ENCODE data around the gene PCDHB13. TPM values are rescaled to one million over a fixed set of nuclear protein-coding genes. Genes with fewer than 3 reads are reported as not detected.
"Not testable (repeated sequence)": the region's sequence is repeated elsewhere in the genome, so short reads cannot be mapped to it uniquely, and the experiment has no call there.

PCDHB13 gene
- total RNA-seq, 2 donors from 2014 or later: 1.3 to 2.0 TPM

- ATAC-seq: not testable (repeated sequence)
These were observed 33.7 kb downstream of the PCDHB13 start for GRCh38 chr5:141247434-141247833.

GRCh38 chr5:141250576-141250975, 36.9 kb downstream of the PCDHB13 start:
- DNase-seq: no peak
- intact Hi-C loops (cut with DNase I, micrococcal nuclease): no loop called here
- ATAC-seq: no peak

More at GRCh38 chr5:141247434-141247833, 33.7 kb downstream of the PCDHB13 start:
- DNase-seq; intact Hi-C loops (cut with DNase I, micrococcal nuclease): not testable (repeated sequence)

- no peak for DNase-seq
- no peak for ATAC-seq
- intact Hi-C loops (cut with DNase I, micrococcal nuclease): no loop called here
These were observed 44.7 kb downstream of the PCDHB13 start for GRCh38 chr5:141258464-141258863.

DNA sequence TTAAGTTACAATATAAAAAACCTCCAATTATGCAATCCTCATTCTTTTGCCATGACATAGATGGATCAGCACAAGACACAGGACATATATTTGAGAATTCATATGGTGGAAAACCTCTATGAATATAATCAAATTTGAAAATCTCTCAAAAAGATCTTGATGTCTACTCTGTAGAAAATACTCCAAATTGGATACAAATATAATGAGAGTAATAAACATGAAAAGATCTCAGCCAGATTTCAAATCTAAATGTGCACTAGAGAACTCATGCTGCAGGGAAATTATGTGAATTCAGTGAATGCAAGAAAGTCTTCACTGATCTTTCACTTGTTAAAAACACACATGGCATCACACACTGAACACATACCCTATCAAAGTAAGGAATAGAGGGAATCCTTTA, 45.2 kb downstream of the PCDHB13 start:
- ATAC-seq: no peak
- no peak for DNase-seq
- intact Hi-C loops (cut with DNase I, micrococcal nuclease): no loop called here

GRCh38 chr5:141260458-141261237, 46.9 kb downstream of the PCDHB13 start:
- no peak for ATAC-seq
- no peak for DNase-seq
- intact Hi-C loops (cut with DNase I, micrococcal nuclease): no loop called here

GRCh38 chr5:141261238-141261546, 47.5 kb downstream of the PCDHB13 start:
- no peak for ATAC-seq

More at GRCh38 chr5:141261238-141261546, 47.5 kb downstream of the PCDHB13 start:
- intact Hi-C loops (cut with DNase I, micrococcal nuclease): no loop called here
- no peak for DNase-seq

Other genes starting within 250 kb of the PCDHB13 start
- under 1 TPM; 0.47 to 0.58 TPM for gene PCDHAC2, start 247.4 kb upstream of the PCDHB13 start, total RNA-seq
- not detected for gene PCDHB1, start 162.5 kb upstream of the PCDHB13 start, total RNA-seq
- 1 to 10 TPM; 1.1 to 1.2 TPM for gene PCDHB2, start 119.3 kb upstream of the PCDHB13 start, total RNA-seq
- gene PCDHB3, start 113.4 kb upstream of the PCDHB13 start, total RNA-seq: 1 to 10 TPM in 1 of 2 donors, under 1 TPM in 1; 0.73 to 1.4 TPM
- under 1 TPM; 0.46 to 0.81 TPM for gene PCDHB4, start 92.1 kb upstream of the PCDHB13 start, total RNA-seq
- gene PCDHB5, start 78.7 kb upstream of the PCDHB13 start, total RNA-seq: under 1 TPM; 0.31 to 0.56 TPM
- under 1 TPM in 1 of 2 donors, not detected in 1; 0.11 TPM for gene PCDHB6, start 63.9 kb upstream of the PCDHB13 start, total RNA-seq
- gene PCDHB7, start 41.3 kb upstream of the PCDHB13 start, total RNA-seq: under 1 TPM; 0.12 to 0.34 TPM
- gene PCDHB8, start 36.1 kb upstream of the PCDHB13 start, total RNA-seq: under 1 TPM; 0.59 to 0.67 TPM
- 1 to 10 TPM in 1 of 2 donors, under 1 TPM in 1; 0.34 to 1.2 TPM for gene PCDHB16, start 31.5 kb upstream of the PCDHB13 start, total RNA-seq
- under 1 TPM; 0.34 to 0.61 TPM for gene PCDHB9, start 26.8 kb upstream of the PCDHB13 start, total RNA-seq
- gene PCDHB10, start 21.6 kb upstream of the PCDHB13 start, total RNA-seq: under 1 TPM; 0.40 to 0.56 TPM
- 1 to 10 TPM in 1 of 2 donors, under 1 TPM in 1; 0.82 to 1.4 TPM for gene PCDHB11, start 14.3 kb upstream of the PCDHB13 start, total RNA-seq
- under 1 TPM; 0.24 to 0.42 TPM for gene PCDHB12, start 5.2 kb upstream of the PCDHB13 start, total RNA-seq
- gene PCDHB14, start 9.4 kb downstream of the PCDHB13 start, total RNA-seq: 1 to 10 TPM; 1.2 to 1.7 TPM
- gene PCDHB15, start 31.5 kb downstream of the PCDHB13 start, total RNA-seq: 1 to 10 TPM in 1 of 2 donors, under 1 TPM in 1; 0.49 to 1.1 TPM
- gene SLC25A2, start 90.1 kb downstream of the PCDHB13 start, total RNA-seq: 1 to 10 TPM in 1 of 2 donors, under 1 TPM in 1; 0.95 to 1.4 TPM
- 10 to 100 TPM; 52.3 to 66.1 TPM for gene TAF7, start 106.9 kb downstream of the PCDHB13 start, total RNA-seq
- under 1 TPM; 0.31 TPM for gene PCDHGA1, start 116.6 kb downstream of the PCDHB13 start, total RNA-seq
- gene PCDHGA2, start 124.8 kb downstream of the PCDHB13 start, total RNA-seq: under 1 TPM; 0.31 to 0.75 TPM
- under 1 TPM; 0.21 to 0.39 TPM for gene PCDHGA3, start 129.9 kb downstream of the PCDHB13 start, total RNA-seq
- 1 to 10 TPM in 1 of 2 donors, under 1 TPM in 1; 0.79 to 1.1 TPM for gene PCDHGB1, start 136.2 kb downstream of the PCDHB13 start, total RNA-seq
- gene PCDHGA4, start 141.1 kb downstream of the PCDHB13 start, total RNA-seq: under 1 TPM; 0.37 to 0.84 TPM
- gene PCDHGB2, start 146.1 kb downstream of the PCDHB13 start, total RNA-seq: 1 to 10 TPM; 1.6 to 1.7 TPM
- 1 to 10 TPM in 1 of 2 donors, under 1 TPM in 1; 0.70 to 1.5 TPM for gene PCDHGA5, start 150.2 kb downstream of the PCDHB13 start, total RNA-seq
- 1 to 10 TPM in 1 of 2 donors, under 1 TPM in 1; 0.98 to 1.5 TPM for gene PCDHGB3, start 156.3 kb downstream of the PCDHB13 start, total RNA-seq
- gene PCDHGA6, start 160.0 kb downstream of the PCDHB13 start, total RNA-seq: 1 to 10 TPM; 1.6 to 2.0 TPM
- 1 to 10 TPM; 1.3 to 1.5 TPM for gene PCDHGA7, start 168.8 kb downstream of the PCDHB13 start, total RNA-seq
- gene PCDHGB4, start 173.8 kb downstream of the PCDHB13 start, total RNA-seq: 1 to 10 TPM in 1 of 2 donors, under 1 TPM in 1; 0.98 to 1.3 TPM
- gene PCDHGA8, start 178.7 kb downstream of the PCDHB13 start, total RNA-seq: under 1 TPM; 0.73 to 0.82 TPM
- gene PCDHGB5, start 184.0 kb downstream of the PCDHB13 start, total RNA-seq: 1 to 10 TPM; 3.4 to 4.0 TPM
- 1 to 10 TPM; 1.6 to 2.6 TPM for gene PCDHGA9, start 188.9 kb downstream of the PCDHB13 start, total RNA-seq
- 1 to 10 TPM; 1.9 to 2.2 TPM for gene PCDHGB6, start 194.1 kb downstream of the PCDHB13 start, total RNA-seq
- 1 to 10 TPM; 2.8 to 5.3 TPM for gene PCDHGA10, start 199.1 kb downstream of the PCDHB13 start, total RNA-seq
- 1 to 10 TPM; 3.0 to 4.2 TPM for gene PCDHGB7, start 203.8 kb downstream of the PCDHB13 start, total RNA-seq
- gene PCDHGA11, start 207.1 kb downstream of the PCDHB13 start, total RNA-seq: 1 to 10 TPM; 1.3 to 2.2 TPM
- 1 to 10 TPM; 1.8 to 2.0 TPM for gene PCDHGA12, start 216.6 kb downstream of the PCDHB13 start, total RNA-seq